Right lobe of liver (tissue), 4 donors: ENCODE data around the gene CRB1.

Source experiments
- POLR2A ChIP-seq: fragments of 450-650 bp; IDR thresholded peaks from one replicate; pipeline ENCODE4 v1.6.1; 2017; ENCODE audit warnings: antibody characterized with exemption, mild to moderate bottlenecking
- TF ChIP-seq, protein P1 (sequence below), 4 donors: fragments of 200-600 bp in 3 of 4; fragments of 450-650 bp in 1 of 4; IDR thresholded peaks; one replicate each; pipeline versions ENCODE4 v1.5.1 to v1.8.0; 2016 to 2022; ENCODE audit warnings: antibody characterized with exemption in 4 of 4, mild to moderate bottlenecking in 2 of 4
- donor health status: DM: no; HTN: no; CAD: no.
- donor health status: DM: no; HTN: no; CAD: no.
- donor health status: DM: no; HTN: yes; CAD: no.

DNA sequence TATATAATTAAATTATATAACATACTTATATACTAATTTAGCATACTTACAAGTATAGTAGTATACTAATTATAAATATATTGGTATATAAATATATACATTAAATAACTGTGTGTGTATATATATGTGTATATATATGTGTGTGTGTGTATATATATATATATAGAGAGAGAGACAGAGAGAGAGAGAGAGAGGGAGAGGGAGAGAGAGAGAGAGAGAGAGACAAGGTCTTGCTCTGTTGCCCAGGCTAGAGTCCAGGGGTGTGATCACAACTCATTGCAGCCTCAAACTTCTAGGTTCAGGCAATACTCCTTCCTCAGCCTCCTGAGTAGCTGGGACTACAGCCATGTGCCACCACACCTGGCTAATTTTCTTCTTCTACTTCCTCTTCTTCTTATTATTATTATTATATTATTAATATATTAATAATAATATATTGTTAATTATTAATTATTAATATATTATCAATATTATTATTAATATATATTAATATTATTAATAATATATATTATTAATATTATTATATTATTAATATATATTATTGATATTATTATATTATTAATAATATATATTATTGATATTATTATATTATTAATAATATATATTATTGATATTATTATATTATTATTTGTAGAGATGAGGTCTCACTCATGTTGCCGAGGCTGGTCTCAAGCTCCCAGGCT, 185.5 kb downstream of the CRB1 start:
- TF ChIP-seq POLR2A: no peak
- TF ChIP-seq, protein P1, sequence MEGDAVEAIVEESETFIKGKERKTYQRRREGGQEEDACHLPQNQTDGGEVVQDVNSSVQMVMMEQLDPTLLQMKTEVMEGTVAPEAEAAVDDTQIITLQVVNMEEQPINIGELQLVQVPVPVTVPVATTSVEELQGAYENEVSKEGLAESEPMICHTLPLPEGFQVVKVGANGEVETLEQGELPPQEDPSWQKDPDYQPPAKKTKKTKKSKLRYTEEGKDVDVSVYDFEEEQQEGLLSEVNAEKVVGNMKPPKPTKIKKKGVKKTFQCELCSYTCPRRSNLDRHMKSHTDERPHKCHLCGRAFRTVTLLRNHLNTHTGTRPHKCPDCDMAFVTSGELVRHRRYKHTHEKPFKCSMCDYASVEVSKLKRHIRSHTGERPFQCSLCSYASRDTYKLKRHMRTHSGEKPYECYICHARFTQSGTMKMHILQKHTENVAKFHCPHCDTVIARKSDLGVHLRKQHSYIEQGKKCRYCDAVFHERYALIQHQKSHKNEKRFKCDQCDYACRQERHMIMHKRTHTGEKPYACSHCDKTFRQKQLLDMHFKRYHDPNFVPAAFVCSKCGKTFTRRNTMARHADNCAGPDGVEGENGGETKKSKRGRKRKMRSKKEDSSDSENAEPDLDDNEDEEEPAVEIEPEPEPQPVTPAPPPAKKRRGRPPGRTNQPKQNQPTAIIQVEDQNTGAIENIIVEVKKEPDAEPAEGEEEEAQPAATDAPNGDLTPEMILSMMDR (IDR thresholded peaks at IDR 0.05): no peak
